HEK293T (cell line): Measurements from ENCODE around the gene CCNT2.
"Not testable (repeated sequence)": the region's sequence is repeated elsewhere in the genome, so short reads cannot be mapped to it uniquely, and the experiment has no call there.

Experiments used
- CTCF ChIA-PET: fragments of 350-600 bp; formaldehyde crosslinking; extraction: SDS; loops from one replicate; lab custom pipeline; 2021; ENCODE audit warnings: antibody characterized with exemption, inconsistent platforms; lab: Yijun Ruan, JAX
- POLR2A ChIA-PET: fragments of 350-600 bp; formaldehyde crosslinking; extraction: SDS; loops from one replicate; lab custom pipeline; 2020; ENCODE audit warnings: antibody characterized with exemption, inconsistent platforms; lab: Yijun Ruan, JAX
- DNase-seq: peaks from one replicate; pipeline ENCODE4 v3.0.0; 2012; ENCODE audit warnings: mixed read lengths; ENCODE audit errors: extremely low spot score
- ARNT ChIP-seq: fragments of 450-650 bp; IDR thresholded peaks from 2 replicates; pipeline ENCODE4 v1.6.1; 2017; ENCODE audit warnings: mild to moderate bottlenecking
- BHLHE40 ChIP-seq: fragments of 450-650 bp; IDR thresholded peaks from 2 replicates; pipeline ENCODE4 v1.6.1; 2016; ENCODE audit warnings: mild to moderate bottlenecking, moderate library complexity, borderline replicate concordance
- CTBP1 ChIP-seq: fragments of 450-650 bp; IDR thresholded peaks from 2 replicates; pipeline ENCODE4 v1.6.1; 2016; ENCODE audit warnings: borderline replicate concordance
- ELF4 ChIP-seq: fragments of 450-650 bp; IDR thresholded peaks from 2 replicates; pipeline ENCODE4 v1.6.1; 2017; ENCODE audit warnings: antibody characterized with exemption
- FOXA1 ChIP-seq: fragments of 450-650 bp; IDR thresholded peaks from 2 replicates; pipeline ENCODE4 v1.6.1; 2016; ENCODE audit warnings: mild to moderate bottlenecking
- FOXK2 ChIP-seq: fragments of 450-650 bp; IDR thresholded peaks from 2 replicates; pipeline ENCODE4 v1.6.1; 2016; ENCODE audit warnings: mild to moderate bottlenecking
- FOXM1 ChIP-seq: fragments of 450-650 bp; IDR thresholded peaks from 2 replicates; pipeline ENCODE4 v1.6.1; 2017; ENCODE audit warnings: mild to moderate bottlenecking, borderline replicate concordance
- HDGF ChIP-seq: fragments of 450-650 bp; IDR thresholded peaks from 2 replicates; pipeline ENCODE4 v1.6.1; 2017; ENCODE audit warnings: antibody characterized with exemption, borderline replicate concordance
- L3MBTL2 ChIP-seq: fragments of 450-650 bp; conservative IDR thresholded peaks from 2 replicates; pipeline ENCODE4 v1.6.1; 2016; ENCODE audit warnings: mild to moderate bottlenecking
- LEF1 ChIP-seq: fragments of 450-650 bp; IDR thresholded peaks from 2 replicates; pipeline ENCODE4 v1.6.1; 2017; ENCODE audit warnings: mild to moderate bottlenecking, borderline replicate concordance
- NFRKB ChIP-seq: fragments of 450-650 bp; IDR thresholded peaks from 2 replicates; pipeline ENCODE4 v1.6.1; 2016; ENCODE audit warnings: mild to moderate bottlenecking, moderate library complexity
- SP1 ChIP-seq: fragments of 450-650 bp; IDR thresholded peaks from 2 replicates; pipeline ENCODE4 v1.6.1; 2017
- SUZ12 ChIP-seq: fragments of 450-650 bp; IDR thresholded peaks from 2 replicates; pipeline ENCODE4 v1.6.1; 2016; ENCODE audit warnings: mild to moderate bottlenecking
- TARDBP ChIP-seq: fragments of 450-650 bp; IDR thresholded peaks from 2 replicates; pipeline ENCODE4 v1.6.1; 2016
- ZNF384 ChIP-seq: fragments of 450-650 bp; IDR thresholded peaks from 2 replicates; pipeline ENCODE4 v1.6.1; 2016
- TF ChIP-seq, protein P1 (sequence below): fragments of 450-650 bp; IDR thresholded peaks from 2 replicates; pipeline ENCODE4 v1.6.1; 2016

CCNT2 gene

GRCh38 chr2:134950886-134951285 lies 32.3 kb downstream of the CCNT2 start:
- TF ChIP-seq LEF1, result no peak
- no peak for TF ChIP-seq FOXA1
- no peak for TF ChIP-seq NFRKB
- TF ChIP-seq BHLHE40, result no peak
- TF ChIP-seq TARDBP, result no peak
- TF ChIP-seq CTBP1, result no peak
- TF ChIP-seq ELF4, result no peak
- TF ChIP-seq SUZ12, result no peak
- no peak for TF ChIP-seq L3MBTL2
- no peak for TF ChIP-seq HDGF
- TF ChIP-seq SP1, result no peak
- no peak for TF ChIP-seq FOXM1
- no peak for TF ChIP-seq FOXK2
- TF ChIP-seq ZNF384, result no peak
- TF ChIP-seq, protein P1, sequence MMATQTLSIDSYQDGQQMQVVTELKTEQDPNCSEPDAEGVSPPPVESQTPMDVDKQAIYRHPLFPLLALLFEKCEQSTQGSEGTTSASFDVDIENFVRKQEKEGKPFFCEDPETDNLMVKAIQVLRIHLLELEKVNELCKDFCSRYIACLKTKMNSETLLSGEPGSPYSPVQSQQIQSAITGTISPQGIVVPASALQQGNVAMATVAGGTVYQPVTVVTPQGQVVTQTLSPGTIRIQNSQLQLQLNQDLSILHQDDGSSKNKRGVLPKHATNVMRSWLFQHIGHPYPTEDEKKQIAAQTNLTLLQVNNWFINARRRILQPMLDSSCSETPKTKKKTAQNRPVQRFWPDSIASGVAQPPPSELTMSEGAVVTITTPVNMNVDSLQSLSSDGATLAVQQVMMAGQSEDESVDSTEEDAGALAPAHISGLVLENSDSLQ, result no peak
- ChIA-PET CTCF (no interaction called here), POLR2A (no interaction called here)

GRCh38 chr2:134952608-134953007 lies 34.0 kb downstream of the CCNT2 start:
- CTCF ChIA-PET, result no interaction called here
- POLR2A ChIA-PET, result no interaction called here

More at GRCh38 chr2:134950886-134951285, 32.3 kb downstream of the CCNT2 start:
- DNase-seq, result no peak

DNA sequence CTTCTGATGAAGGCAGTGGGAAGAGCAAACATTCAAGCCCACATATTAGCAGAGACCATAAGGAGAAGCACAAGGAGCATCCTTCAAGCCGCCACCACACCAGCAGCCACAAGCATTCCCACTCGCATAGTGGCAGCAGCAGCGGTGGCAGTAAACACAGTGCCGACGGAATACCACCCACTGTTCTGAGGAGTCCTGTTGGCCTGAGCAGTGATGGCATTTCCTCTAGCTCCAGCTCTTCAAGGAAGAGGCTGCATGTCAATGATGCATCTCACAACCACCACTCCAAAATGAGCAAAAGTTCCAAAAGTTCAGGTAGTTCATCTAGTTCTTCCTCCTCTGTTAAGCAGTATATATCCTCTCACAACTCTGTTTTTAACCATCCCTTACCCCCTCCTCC lies 35.4 kb downstream of the CCNT2 start:
- TF ChIP-seq SUZ12 (no peak), FOXA1 (no peak), LEF1 (no peak), ARNT (no peak), FOXK2 (no peak), ZNF384 (no peak), NFRKB (no peak), L3MBTL2 (no peak), BHLHE40 (no peak)
- ChIA-PET POLR2A (no interaction called here), CTCF (no interaction called here)

More at GRCh38 chr2:134952608-134953007, 34.0 kb downstream of the CCNT2 start:
- no peak for TF ChIP-seq TARDBP
- TF ChIP-seq LEF1, result no peak
- TF ChIP-seq FOXA1, result no peak
- TF ChIP-seq FOXK2, result no peak
- TF ChIP-seq ELF4, result no peak
- no peak for TF ChIP-seq CTBP1
- TF ChIP-seq FOXM1, result no peak
- no peak for TF ChIP-seq ZNF384
- TF ChIP-seq BHLHE40, result no peak
- TF ChIP-seq SP1, result no peak
- no peak for TF ChIP-seq HDGF
- TF ChIP-seq ARNT, result no peak
- TF ChIP-seq L3MBTL2, result no peak
- TF ChIP-seq NFRKB, result no peak
- no peak for TF ChIP-seq SUZ12
- TF ChIP-seq, protein P1, result no peak
- no peak for DNase-seq

DNA sequence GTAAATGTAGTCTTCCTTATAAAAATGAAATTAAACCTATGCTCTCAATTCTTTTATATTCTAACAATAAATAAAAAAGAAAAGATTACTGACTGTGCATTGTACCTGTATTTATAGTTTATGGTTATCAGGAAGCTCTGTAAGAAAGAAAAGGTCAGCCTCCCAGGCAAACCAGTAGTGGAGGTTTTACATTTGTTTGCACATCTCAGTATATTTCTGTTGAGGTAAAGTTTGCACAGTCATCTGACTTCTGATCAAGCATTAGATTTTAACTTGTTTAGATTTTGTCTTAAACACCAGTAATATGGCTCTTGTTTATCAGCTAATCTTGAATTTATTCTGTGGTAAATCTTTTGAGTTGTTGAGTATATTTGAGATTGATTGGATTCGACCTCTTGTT lies 37.1 kb downstream of the CCNT2 start:
- no peak for DNase-seq
- no peak for TF ChIP-seq ELF4
- CTCF ChIA-PET, result no interaction called here
- POLR2A ChIA-PET, result no interaction called here

More for the DNA sequence above, 35.4 kb downstream of the CCNT2 start:
- no peak for DNase-seq

- POLR2A ChIA-PET, result no interaction called here
These were observed 38.9 kb downstream of the CCNT2 start for GRCh38 chr2:134957477-134957876.

GRCh38 chr2:134967166-134967565 lies 48.5 kb downstream of the CCNT2 start:
- CTCF ChIA-PET, DNase-seq, POLR2A ChIA-PET: not testable (repeated sequence)

More at GRCh38 chr2:134957477-134957876, 38.9 kb downstream of the CCNT2 start:
- CTCF ChIA-PET, result no interaction called here
- no peak for DNase-seq
- TF ChIP-seq TARDBP (no peak), NFRKB (no peak), SUZ12 (no peak), ZNF384 (no peak)

GRCh38 chr2:134973241-134974138 lies 54.9 kb downstream of the CCNT2 start:
- no peak for TF ChIP-seq CTBP1
- no peak for TF ChIP-seq NFRKB
- TF ChIP-seq, protein P1, result no peak
- no peak for TF ChIP-seq FOXK2
- no peak for TF ChIP-seq HDGF
- no peak for TF ChIP-seq ZNF384
- no peak for TF ChIP-seq ARNT
- TF ChIP-seq SUZ12, result no peak
- no peak for TF ChIP-seq L3MBTL2
- ChIA-PET CTCF (no interaction called here), POLR2A (no interaction called here)
- DNase-seq, result no peak
